Measurements from ENCODE around the gene IL11RA. TPM values are rescaled to one million over a fixed set of nuclear protein-coding genes. Genes with fewer than 3 reads are reported as not detected.

Gene IL11RA
- total RNA-seq, 2 experiments from 2014 or later: 17.4 to 20.7 TPM

GRCh38 chr9:34690983-34691935 is 39.3 kb downstream of the IL11RA start, which contains the start of gene CCL19:
TSS of gene CCL19 (minus strand) at chr9:34691276. CDS start at chr9:34691139, 137 bp downstream.
- H3K27ac Mint-ChIP-seq: no peak within 1 kb of the TSS
- no peak within 1 kb of the TSS for H3K4me3 Mint-ChIP-seq
- intact Hi-C loops (cut with micrococcal nuclease): no loop called here
- no peak for TF ChIP-seq CTCF (IDR thresholded peaks at IDR 0.05)
- no peaks in the 10 kb centered on the region for H3K36me3 Mint-ChIP-seq (ENCODE audit: low read depth)
- peaks cover 4% of the 10 kb centered on the region for H3K27me3 Mint-ChIP-seq
- no peak for DNase-seq
- ATAC-seq: no peak
- H3K9me3 Mint-ChIP-seq: no peaks in the 10 kb centered on the region
- ChIA-PET POLR2A (interaction anchor here (0.9 kb wide), 1 partner anchor 58 kb away, joined by 3 read pairs; no protein-coding TSS in a partner anchor), CTCF (interaction anchor here (1.8 to 4.3 kb wide), 2 partner anchors 10 to 69 kb away, joined by 4 to 33 read pairs; no protein-coding TSS in a partner anchor)
- no peaks in the 10 kb centered on the region for H3K4me1 Mint-ChIP-seq (ENCODE audit: low read depth)

- no peak for ATAC-seq
- no peaks in the 10 kb centered on the region for H3K9me3 Mint-ChIP-seq
- H3K27ac Mint-ChIP-seq: no peak overlapping the region
- DNase-seq: no peak
- H3K4me3 Mint-ChIP-seq: no peak overlapping the region
- CTCF ChIA-PET: interaction anchor here (1.8 to 4.3 kb wide), 2 partner anchors 10 to 69 kb away, joined by 4 to 33 read pairs; no protein-coding TSS in a partner anchor
- intact Hi-C loops (cut with micrococcal nuclease): no loop called here
- H3K27me3 Mint-ChIP-seq: peaks cover 4% of the 10 kb centered on the region
- POLR2A ChIA-PET: no interaction called here
- no peaks in the 10 kb centered on the region for H3K36me3 Mint-ChIP-seq (ENCODE audit: low read depth)
- H3K4me1 Mint-ChIP-seq (ENCODE audit: low read depth): no peaks in the 10 kb centered on the region
- no peak for TF ChIP-seq CTCF (IDR thresholded peaks at IDR 0.05)
These were observed 39.9 kb downstream of the IL11RA start for GRCh38 chr9:34691936-34692315.

- ChIA-PET POLR2A (interaction anchor here (1.0 kb wide), 1 partner anchor 47 kb away, joined by 3 read pairs; the partner anchor contains the start of gene GALT), CTCF (interaction anchor here (4.3 kb wide), 1 partner anchor 8 kb away, joined by 33 read pairs; no protein-coding TSS in a partner anchor)
- Mint-ChIP-seq H3K36me3 (ENCODE audit: low read depth) (no peaks in the 10 kb centered on the region), H3K4me1 (ENCODE audit: low read depth) (no peaks in the 10 kb centered on the region), H3K27ac (no peak overlapping the region), H3K9me3 (no peaks in the 10 kb centered on the region), H3K27me3 (peaks cover 4% of the 10 kb centered on the region), H3K4me3 (no peak overlapping the region)
- no peak for TF ChIP-seq CTCF (IDR thresholded peaks at IDR 0.05)
- intact Hi-C loops (cut with micrococcal nuclease): no loop called here
- no peak for DNase-seq
- no peak for ATAC-seq
These were observed 41.6 kb downstream of the IL11RA start for GRCh38 chr9:34693560-34693959.

GRCh38 chr9:34694811-34695210 is 42.8 kb downstream of the IL11RA start:
- CTCF ChIA-PET: interaction anchor here (1.0 to 4.3 kb wide), 3 partner anchors 7 to 30 kb away, joined by 3 to 33 read pairs (median 3); no protein-coding TSS in a partner anchor
- no peak for ATAC-seq
- Mint-ChIP-seq H3K27me3 (peaks cover 4% of the 10 kb centered on the region), H3K4me3 (no peak overlapping the region), H3K36me3 (ENCODE audit: low read depth) (no peaks in the 10 kb centered on the region), H3K9me3 (no peaks in the 10 kb centered on the region), H3K4me1 (ENCODE audit: low read depth) (no peaks in the 10 kb centered on the region), H3K27ac (no peak overlapping the region)
- intact Hi-C loops (cut with micrococcal nuclease): no loop called here
- POLR2A ChIA-PET: interaction anchor here (0.6 to 0.9 kb wide), 2 partner anchors 35 to 645 kb away, joined by 3 read pairs; no protein-coding TSS in a partner anchor
- TF ChIP-seq CTCF (IDR thresholded peaks at IDR 0.05): no peak
- DNase-seq: no peak
